Activated CD4-positive, alpha-beta T cell treated with anti-CD3 and anti-CD28 coated beads for 1 hour (primary cell): ENCODE results near the gene RAP1GAP2.

Experiments used
- DNase-seq: peaks from one replicate; pipeline ENCODE4 v3.0.0-alpha.2; 2020

RAP1GAP2 gene

DNA sequence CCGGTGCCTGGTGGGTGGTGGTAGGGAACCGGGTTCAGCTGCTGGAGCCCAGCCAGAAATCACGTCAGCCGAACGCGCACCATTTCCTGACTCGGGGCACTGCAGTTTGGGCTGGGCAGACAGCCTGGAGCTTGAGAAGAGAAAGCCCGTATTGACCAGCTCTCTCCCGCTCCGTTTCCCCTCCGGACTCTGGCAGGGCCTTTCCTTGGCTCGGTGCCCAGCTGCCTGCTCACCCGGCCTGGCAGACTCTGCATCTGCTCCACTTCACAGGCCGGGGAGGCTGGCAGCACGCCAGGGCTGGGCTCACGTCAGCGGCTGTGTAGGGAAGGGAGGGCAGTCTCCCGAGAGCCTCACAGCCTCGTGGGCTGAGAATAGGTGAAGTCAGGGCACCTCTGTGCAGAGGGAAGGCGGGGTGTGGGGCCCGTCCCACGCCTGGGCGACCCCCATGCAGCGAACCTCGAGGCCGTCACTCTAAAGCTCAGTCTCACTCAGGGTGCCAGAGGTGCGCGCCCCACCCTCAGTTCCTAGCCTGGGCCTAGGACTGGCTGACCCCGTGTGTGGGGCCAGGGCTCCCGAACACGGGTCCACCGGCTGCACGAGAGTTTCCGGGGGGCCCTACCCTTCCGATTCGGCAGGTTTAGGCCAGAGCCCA is 208.0 kb downstream of the RAP1GAP2 start:
- peak; percentile 54 for DNase-seq

DNA sequence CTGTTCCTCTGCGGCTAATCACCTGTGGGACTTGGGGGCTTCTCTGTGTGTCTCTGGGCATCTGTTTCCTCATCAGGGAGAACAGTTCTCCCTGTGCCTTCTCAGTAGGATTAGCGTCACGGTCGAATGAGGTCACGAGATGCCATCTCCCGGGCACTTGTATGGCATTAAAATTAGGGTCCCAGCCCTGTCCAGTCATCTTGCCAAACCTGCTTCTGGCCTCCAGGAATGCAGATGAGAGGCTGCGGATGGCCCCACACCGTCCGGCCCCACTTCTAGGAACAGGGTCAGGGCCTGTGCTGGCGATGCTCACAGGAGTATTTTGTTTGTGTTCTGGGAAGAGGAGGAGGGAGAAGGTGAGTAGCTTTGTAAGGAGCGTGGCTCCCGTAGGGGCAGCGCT is 208.7 kb downstream of the RAP1GAP2 start:
- no peak for DNase-seq

DNA sequence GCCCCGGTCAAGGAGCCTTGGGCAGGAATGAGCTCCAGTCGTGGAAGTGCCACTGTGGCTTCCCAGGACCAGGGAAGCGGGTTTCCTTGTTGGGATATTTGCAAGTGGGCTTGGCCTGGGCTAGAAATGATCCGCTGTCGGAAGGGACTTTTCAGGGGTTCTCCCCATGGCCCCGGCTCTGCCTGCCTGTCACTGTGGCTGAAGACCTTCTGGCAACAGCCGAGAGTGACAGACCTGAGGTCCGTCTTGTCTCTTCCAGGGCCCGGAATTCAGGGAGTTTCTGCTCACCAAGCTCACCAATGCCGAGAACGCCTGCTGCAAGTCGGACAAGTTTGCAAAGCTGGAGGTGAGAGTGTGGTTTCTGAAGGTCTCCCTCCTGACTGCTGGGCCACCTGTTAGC is 209.5 kb downstream of the RAP1GAP2 start:
- DNase-seq = no peak

DNA sequence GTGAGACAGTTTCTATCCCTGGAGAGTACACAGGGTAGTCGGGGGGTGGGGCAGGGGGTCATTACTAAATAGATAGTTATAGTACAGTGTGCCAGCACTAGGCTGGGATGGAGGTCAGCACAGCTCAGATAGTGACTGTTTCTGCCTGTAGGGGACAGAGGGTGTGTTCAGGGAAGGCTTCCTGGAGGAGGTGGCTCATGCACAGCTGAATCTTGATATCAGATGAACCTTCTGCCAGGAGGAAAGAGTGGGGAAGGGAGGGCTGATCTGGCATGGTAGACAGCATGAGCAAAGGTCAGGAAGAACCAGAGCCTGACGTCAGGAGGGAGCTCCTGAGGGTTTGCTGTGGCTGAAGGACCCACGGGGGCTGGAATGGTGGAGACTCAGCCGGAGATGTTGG is 210.6 kb downstream of the RAP1GAP2 start:
- no peak for DNase-seq

DNA sequence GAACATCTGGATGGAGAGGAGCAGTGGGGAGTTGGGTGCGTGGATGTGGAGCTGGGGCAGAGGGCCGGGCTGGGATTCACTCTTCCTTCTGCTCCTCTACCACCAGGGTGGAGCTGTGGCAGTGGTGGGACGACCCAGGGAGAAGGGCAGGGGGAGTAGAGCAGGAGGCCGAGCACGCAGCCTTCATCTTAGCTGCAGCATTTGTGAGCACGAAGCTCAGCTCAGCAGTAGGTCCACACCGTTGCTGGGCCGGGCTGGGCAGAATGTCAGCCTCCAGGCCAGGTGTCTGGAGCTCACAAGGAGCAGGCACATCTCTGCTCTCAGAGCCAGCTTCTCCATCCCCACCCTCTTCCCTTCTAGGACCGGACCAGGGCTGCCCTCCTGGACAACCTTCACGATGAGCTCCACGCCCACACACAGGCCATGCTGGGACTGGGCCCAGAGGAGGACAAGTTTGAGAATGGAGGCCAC is 211.4 kb downstream of the RAP1GAP2 start:
- DNase-seq = no peak

DNA sequence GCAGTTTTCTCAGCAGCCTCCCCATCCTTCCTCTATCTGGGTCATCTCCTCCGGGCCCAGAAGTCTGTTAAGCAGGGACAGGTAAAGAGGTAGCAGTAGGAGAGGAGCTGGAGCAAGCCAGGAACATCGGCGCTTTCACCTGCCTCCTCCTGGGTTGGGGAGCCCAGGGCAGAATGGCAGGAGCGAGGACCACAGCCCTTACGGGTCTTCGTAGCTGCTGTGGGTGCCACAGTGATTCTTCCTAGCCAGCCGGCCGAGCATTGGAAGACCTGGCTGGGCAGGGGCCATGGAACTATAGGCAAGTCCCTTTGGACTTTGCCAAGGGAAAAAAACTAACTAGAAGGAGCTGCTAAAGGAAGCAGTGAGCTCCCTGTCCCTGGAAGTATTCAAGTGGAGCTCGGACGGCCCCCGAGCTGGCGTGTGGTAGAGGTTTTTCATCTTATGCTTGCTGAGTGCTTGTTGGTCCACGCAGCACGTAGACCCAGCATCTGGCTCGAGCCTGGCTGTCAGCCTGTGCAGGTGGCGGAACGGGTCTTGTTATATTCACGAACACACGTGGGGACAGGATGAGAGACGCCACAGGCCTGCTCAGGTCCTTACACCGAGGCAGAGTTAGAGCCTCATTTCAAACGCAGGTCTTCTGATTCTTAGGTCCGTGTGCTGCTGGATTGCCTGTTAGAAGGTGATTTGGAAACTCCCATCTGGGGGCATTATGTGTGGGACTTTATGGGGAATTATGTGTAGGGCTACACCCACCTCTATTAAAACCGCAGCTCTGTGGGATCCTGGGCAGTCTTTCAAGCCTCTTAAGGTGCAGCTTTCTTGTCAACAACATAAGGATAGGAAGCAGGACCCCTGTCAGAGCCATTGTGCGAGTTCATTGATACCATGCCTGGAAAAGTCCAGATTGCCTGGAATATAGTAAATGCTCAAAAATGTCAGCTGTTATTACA is 212.4 kb downstream of the RAP1GAP2 start:
- DNase-seq = no peak

DNA sequence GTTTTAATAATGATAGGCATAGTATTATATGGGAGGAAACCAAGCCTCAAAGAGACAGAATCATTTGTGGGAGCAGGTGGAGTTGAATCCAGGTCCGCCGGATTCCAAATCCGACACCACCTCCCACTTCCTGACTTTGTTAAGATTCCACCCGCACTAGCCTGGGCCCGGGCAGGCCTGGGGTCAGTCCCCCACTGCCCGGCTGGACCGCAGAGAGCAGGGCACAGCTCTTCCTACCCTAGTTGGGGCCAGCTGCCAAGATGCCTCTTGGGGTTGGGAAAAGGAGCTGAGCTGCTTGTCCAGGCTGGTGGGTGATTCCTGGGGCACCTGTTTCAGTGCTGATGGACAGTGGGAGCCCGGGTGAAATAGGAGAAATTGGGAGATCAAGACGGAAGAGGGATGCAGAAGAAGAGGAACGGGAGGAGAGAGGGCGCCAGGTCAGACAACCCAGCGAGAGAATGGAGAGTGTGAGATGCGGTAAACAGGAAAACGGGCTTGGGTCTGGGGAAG is 213.2 kb downstream of the RAP1GAP2 start:
- DNase-seq = no peak

DNA sequence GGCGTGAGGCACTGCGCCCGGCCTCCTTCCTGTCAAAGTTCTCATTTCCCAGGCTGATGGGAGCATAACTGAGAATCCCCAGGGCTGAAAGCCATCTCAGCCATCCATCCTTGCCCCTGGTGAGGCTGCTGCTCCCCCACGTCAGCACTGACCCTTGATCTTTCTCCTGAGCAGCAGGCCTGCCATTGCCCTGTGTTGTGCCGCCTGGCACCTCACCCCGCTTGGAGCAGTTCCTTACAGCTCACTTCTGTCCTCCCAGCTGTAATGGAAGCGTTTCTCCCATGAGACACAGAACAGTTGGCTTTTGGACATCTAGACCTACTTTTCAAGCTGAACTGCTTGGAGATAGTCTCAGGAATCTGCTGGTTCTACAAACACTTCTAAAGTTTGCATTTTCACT is 215.7 kb downstream of the RAP1GAP2 start:
- DNase-seq = no peak

DNA sequence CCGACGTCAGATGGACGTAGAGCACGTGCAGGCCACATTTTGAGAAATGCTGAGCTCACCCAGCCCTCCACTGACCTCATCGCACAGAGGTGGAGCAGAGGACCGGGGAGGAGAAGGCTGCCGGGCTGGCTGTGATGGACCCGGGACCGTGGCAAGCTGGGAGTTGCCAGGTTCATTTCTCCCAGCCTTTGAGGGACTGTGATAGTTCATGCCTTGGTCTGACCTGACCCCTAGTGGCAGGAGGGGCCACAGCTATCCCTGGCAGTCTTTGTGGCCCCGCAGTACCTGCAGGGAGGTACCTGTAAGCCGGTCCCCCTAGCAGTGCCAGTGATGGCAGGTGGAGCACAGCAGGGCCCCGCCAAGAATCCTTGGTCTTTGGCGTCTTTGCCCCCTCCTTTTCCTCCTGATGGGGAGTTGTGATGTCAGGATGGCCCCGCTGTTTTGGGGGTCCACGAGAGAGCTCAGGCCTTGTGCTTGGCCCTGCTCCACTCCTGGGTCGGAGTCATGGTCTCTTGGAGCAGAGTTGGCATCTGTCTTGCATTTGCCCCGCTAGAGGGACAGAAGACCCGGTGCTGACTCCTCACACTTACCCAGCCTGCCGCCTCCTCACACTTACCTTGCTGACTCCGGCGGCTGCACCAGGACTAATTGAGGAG is 216.8 kb downstream of the RAP1GAP2 start:
- DNase-seq = peak; percentile 45

DNA sequence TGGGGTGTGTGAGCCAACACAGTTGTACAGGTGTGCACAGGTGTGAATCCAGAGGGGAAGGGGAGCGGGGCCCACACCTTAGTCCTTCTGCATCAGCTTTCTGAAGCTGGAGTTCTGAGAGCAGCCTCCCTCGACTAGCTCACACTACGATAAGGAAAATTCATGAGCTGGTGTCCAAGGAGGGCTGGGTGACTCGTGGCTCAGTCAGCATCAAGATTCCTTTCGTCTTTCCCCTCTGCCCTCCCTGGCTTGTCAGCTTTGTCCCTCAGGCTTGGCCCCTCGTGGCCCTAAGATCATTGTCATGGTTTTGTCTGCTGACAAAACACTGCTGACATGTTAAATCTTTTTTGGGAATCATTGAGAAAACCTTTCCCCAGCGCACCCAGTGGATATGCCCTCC is 219.7 kb downstream of the RAP1GAP2 start:
- DNase-seq = no peak

DNA sequence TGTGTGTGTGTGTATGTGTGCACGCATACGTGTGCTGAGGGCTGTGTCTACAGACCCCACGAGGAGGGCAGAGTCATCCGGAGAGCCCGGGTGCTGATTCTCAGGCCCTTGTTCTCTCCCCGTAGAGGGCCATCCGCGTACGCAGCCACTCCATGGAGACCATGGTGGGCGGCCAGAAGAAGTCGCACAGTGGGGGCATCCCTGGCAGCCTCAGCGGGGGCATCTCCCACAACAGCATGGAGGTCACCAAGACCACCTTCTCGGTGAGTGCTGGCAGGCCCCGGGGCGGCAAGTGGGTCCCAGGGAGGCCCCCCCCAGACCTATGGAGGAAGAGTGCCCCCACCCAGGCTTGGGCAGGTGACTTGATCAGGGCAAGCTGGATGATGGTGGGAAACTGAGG is 221.7 kb downstream of the RAP1GAP2 start:
- no peak for DNase-seq

DNA sequence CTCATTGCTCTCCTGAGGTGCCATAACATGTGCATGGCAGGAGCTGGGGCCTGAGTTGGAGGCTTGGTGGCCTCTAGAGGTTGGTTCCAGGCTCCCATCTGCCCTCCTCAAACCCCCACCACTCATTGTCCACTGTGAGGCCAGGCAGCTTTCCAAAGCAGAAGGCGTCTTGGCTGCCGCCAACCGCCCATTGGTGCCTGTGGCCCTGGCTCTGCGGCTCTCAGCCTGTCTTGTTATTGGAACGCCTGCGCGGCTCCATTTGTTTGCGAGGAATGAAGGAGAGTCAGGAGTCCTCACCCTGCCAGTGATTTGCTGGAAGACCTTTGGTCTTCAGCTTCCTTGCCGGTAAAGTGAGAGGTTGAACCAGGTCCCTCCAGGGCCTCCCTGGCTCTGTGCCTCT is 223.5 kb downstream of the RAP1GAP2 start:
- no peak for DNase-seq

DNA sequence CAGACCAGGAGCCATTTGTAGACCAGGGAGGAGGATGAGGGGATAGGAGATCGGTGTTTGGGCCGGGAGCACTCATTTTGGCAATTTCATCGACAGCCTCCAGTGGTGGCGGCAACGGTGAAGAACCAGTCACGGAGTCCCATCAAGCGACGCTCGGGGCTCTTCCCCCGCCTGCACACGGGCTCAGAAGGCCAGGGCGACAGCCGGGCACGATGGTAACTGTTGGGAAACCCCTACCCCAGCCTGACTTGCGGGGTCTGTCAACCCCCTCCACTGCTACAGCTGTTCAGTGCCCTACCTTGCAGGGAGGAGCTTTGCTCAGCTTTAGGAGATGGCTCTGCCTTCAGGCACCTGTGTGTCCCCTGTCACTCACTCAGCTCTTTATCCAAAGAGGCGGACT is 224.1 kb downstream of the RAP1GAP2 start:
- DNase-seq = no peak

DNA sequence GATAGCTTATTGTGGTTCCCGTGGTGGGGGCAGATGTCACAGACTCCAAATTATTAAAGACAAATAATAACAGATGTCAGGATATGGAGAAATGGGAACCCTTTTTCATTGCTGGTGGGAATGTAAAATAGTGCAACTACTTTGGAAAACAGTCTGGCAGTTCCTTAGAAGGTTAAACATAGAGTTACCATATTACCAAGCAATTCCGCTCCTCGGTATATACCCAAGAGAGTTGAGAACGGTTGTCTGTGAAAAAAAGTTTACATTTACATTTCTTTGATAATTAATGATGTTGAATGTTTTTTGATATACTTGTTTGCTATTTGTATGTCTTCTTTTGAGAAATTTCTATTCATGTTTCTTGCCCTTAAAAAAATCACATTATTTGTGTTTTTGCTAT is 226.0 kb downstream of the RAP1GAP2 start:
- no peak for DNase-seq

DNA sequence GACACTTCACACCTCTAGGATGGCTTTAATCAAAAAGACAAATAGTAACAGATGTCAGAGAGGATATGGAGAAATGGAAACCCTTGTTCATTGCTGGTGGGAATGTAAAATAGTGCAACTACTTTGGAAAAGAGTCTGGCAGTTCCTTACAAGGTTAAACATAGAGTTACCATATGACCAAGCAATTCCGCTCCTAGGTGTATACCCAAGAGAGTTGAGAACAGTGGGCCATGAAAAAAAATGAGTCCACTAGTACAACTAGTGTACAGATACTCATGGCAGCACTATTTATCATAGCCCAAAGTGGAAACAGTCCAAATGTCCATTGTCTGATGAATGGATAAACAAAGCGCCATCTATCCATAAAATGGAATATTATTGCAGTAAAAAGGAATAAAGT is 228.1 kb downstream of the RAP1GAP2 start:
- DNase-seq = no peak

DNA sequence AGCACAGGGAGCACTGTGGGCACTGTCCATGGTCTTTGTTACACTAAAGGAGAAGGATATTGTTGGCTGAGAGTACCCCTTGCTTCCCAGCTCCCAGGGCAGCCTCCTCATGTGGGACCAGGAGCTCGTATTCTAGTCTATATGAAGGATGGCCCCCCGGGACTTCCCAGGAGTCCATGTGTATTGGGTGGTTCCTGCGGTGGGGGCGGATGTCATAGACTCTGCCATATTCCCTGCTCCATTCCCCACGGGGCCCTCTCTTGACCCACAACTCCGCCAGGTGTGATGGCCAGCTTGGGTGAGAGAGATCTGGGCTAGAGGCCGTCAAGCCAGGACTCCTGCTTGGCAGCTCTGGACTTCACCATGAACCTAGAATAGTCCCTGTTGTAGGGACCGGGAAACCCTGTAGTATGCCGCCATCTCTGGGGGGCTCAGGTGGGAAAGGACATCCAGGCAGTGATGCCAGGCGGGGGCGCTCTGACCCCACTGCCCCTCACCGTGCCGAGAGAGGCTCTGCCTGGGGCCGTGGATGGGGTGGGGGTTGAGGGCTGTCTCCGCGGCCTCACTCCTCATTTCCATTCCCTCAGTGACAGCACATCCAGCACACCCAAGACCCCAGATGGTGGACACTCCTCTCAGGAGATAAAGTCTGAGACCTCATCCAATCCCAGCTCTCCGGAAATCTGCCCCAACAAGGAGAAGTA is 229.3 kb downstream of the RAP1GAP2 start:
- no peak for DNase-seq

DNA sequence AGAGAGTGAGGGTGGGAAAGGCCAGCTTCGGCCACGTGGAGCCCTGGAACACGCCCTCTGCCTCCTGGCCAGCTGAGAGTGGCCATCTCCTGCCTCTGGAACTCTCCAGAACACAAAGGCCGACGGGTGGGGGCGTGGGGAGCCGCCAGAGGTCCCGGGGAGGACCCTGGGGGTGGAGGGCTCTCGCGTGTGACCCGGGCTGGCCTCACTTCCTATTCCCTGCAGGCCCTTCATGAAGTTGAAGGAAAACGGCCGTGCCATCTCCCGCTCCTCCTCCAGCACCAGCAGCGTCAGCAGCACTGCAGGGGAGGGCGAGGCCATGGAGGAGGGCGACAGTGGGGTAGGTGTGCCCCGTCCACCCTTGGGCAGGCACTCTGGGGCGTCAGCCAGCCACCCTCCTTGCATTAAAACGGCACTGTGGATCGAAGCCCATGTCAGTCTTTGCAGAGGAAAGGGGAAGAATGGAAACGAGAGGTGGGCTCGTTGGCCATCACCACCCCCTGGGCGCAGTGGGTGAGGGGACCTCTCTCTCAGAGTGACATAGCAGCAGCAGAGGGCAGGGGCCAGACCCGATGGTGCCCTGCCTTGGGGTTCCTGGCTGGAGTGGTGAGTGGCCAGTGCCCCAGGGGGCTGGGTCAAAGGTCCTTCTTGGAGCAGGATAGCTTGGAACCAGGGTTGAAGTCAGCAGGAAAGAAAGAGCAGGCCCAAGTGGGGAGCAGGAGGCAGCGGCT is 230.1 kb downstream of the RAP1GAP2 start:
- DNase-seq = no peak

DNA sequence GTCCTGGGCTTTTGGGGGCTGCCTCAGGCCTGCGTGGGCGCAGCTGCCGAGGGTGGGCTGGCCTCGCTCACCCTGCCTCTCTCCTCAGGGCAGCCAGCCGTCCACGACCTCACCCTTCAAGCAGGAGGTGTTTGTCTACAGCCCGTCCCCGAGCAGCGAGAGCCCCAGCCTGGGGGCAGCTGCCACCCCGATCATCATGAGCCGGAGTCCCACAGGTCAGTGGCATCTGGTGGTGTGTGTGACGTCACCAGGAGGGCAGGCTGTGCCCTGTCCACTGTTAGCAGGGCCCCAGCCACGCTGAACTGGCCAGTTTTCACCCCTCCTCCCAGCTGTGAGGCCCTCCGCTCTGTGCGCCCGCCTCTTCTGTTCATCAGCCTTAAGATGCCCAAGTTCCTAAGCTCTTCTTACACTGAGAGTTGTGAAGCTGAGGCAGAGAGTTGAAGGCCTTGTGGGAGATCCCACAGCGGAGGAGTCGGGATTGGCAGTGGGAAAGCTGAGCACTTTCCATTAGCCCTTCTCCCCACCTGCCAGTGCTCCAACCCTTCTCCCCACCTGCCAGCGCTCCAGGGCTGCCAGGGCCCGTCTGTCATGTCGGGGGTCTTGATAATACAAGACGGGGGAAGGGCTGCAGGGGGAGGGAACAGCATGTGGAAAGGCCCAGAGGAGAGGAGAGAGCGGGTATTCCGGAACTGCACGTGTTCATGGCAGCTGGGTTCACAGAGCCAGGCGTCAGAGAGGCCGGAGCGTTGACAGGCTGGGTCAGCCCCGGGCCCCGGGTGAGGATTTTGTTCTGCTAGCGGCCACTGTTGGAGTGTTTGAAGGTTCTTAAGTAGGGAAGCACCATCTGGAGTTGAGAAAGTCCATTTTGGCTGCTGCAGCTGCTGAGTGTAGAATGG is 230.9 kb downstream of the RAP1GAP2 start:
- DNase-seq = no peak

DNA sequence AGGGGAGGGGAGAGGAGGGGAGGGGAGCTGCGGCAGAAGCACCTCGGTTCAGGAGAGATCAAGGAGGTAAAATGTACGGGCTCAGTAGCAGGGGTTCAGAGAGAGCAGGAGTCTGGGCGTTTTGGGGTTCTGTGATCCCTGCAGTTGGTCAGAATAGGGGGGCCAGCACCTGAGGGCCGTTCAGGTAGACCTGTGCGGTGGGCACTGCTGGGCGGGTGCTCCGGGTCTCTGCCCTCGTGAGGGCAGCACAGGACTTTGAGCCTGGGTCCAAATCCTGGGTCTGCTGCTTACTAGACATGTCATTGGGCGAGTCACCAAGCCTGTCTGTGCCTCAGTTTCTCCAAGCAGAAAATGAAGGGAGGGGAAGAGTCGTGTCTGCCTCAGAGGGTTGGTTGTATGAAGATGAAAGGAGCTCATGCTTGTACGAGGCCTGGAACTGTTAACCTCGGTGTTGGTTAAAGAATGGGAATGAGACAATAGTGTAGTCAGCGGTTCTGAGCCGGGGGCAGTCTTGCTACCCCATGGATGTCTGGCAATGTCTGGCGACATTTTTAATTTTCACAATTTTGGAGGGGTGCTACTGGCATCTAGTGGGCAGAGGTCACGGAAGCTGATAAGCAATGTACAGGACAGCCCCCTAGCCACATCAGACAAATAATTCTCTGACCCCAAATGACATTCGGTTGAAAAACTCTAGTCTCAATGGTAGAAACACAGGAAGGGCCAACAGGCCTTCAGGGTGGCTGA is 231.7 kb downstream of the RAP1GAP2 start:
- no peak for DNase-seq

DNA sequence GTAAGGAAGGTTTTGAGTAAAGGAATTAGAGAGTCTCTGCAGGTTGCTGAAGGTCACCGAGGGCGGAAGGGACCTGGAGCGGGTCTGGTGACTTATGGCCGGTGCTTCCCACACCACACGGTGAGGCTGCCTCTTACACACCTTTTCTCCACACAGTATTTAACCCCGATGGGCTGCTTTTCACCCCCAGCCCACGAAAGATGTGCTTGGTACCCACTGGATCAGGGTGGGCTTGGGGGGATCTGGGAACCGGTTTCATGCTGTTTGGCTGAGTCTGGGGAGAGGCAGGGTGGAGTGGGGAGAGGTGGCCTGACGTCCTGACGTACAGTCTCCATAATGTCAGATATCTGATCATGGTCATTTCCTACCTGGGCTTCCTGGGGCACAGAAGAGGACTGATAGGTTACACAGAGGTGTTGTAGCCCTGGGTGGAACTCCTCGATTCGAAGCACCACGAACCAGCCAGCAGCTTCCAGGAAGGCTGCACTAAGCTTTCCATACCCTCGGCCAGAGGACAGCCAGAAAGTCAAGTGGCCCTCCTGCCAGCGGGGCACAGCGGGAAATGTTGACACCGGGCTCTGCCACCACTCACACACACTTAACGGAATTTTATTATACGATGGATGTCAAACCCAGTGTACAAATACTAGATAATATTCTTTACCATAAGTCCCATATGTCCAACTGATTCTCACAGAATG is 233.1 kb downstream of the RAP1GAP2 start:
- no peak for DNase-seq
